Vagina (tissue), 2 donors: ENCODE measurements around the gene NOTCH1. TPM values are rescaled to one million over a fixed set of nuclear protein-coding genes. Genes with fewer than 3 reads are reported as not detected.

ENCODE experiments used
- DNase-seq, 2 donors: peaks; one replicate each; pipeline ENCODE4 v3.0.0-alpha.2; 2017; ENCODE audit errors: extremely low spot score in 2 of 2
- H3K27ac ChIP-seq: fragments of 200-600 bp; sonication (generic); one replicate; pipeline ENCODE4 v1.5.1; 2019
- H3K27me3 ChIP-seq: fragments of 200-600 bp; sonication (generic); one replicate; pipeline ENCODE4 v1.5.1; 2019
- H3K36me3 ChIP-seq, 2 donors: fragments of 200-600 bp; sonication (generic); one replicate each; pipeline ENCODE4 v1.5.1; 2017 to 2019
- H3K4me1 ChIP-seq: fragments of 200-600 bp; sonication (generic); one replicate; pipeline ENCODE4 v1.5.1; 2019
- H3K4me3 ChIP-seq, 2 donors: fragments of 200-600 bp; sonication (generic); 1 replicate in 1 of 2; 2 replicates in 1 of 2; pipeline ENCODE4 v1.5.1; 2016 to 2019
- H3K9me3 ChIP-seq: fragments of 200-600 bp; sonication (generic); one replicate; pipeline ENCODE4 v1.5.1; 2019
- POLR2A ChIP-seq, 2 donors: fragments of 450-650 bp; IDR thresholded peaks; one replicate each; pipeline ENCODE4 v1.6.1; 2017; ENCODE audit warnings: antibody characterized with exemption in 2 of 2, mild to moderate bottlenecking in 2 of 2, moderate library complexity in 2 of 2
- POLR2AphosphoS5 ChIP-seq, 2 donors: sonication (generic); formaldehyde crosslinking; IDR thresholded peaks; one replicate each; pipeline ENCODE4 v1.9.0; 2017; ENCODE audit warnings: antibody characterized with exemption in 2 of 2, mild to moderate bottlenecking in 2 of 2, low read depth in 1 of 2; ENCODE audit not compliant: insufficient read depth in 1 of 2
- intact Hi-C: fragments of 100-400 bp; cut with DNase I; formaldehyde crosslinking; loops from one replicate; pipeline ENCODE4 v1.15.1; 2023
- total RNA-seq: library from RNA; depleted of rRNA; stranded (reverse); fragments of >200 nt; gene quantifications from one replicate; pipeline ENCODE4 v1.2.3, GENCODE V29; 2016
- TF ChIP-seq, protein P1 (sequence below), 3 experiments: fragments of 450-650 bp in 2 of 3; fragments of 200-600 bp in 1 of 3; sonication (generic) in 1 of 3; IDR thresholded peaks; one replicate each; pipeline ENCODE4 v1.5.1; 2017 to 2019; ENCODE audit warnings: antibody characterized with exemption in 3 of 3, mild to moderate bottlenecking in 2 of 3, moderate library complexity in 2 of 3

Gene NOTCH1
- total RNA-seq, 1 donor from 2014 or later = 67.0 TPM

DNA sequence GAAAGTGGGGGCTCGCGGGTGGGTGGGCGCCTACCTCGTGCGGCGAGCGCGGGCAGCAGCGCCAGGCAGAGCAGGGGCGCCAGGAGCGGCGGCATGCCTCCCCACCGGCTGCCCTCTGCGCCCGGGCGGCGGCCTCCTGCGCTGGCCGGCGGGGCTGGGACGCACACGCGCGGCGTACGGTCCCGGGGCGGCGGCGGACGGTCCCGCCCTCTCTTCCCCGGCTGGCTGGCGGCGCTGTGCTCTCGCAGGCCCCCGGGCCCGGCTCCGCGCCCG, 220 bp downstream of the NOTCH1 start:
- H3K27me3 ChIP-seq = no peaks in the 10 kb centered on the region
- TF ChIP-seq POLR2AphosphoS5 (IDR thresholded peaks at IDR 0.05; ENCODE audit: insufficient read depth in 1 of 2, low read depth in 1 of 2) (no peak), POLR2A (IDR thresholded peaks at IDR 0.05) (peak in 1 of 2 donors; percentile 9)
- TF ChIP-seq, protein P1, sequence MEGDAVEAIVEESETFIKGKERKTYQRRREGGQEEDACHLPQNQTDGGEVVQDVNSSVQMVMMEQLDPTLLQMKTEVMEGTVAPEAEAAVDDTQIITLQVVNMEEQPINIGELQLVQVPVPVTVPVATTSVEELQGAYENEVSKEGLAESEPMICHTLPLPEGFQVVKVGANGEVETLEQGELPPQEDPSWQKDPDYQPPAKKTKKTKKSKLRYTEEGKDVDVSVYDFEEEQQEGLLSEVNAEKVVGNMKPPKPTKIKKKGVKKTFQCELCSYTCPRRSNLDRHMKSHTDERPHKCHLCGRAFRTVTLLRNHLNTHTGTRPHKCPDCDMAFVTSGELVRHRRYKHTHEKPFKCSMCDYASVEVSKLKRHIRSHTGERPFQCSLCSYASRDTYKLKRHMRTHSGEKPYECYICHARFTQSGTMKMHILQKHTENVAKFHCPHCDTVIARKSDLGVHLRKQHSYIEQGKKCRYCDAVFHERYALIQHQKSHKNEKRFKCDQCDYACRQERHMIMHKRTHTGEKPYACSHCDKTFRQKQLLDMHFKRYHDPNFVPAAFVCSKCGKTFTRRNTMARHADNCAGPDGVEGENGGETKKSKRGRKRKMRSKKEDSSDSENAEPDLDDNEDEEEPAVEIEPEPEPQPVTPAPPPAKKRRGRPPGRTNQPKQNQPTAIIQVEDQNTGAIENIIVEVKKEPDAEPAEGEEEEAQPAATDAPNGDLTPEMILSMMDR (IDR thresholded peaks at IDR 0.05) = no peak
- intact Hi-C loops = loop anchor here (10.0 kb wide), 1 partner anchor 51 kb away; no protein-coding TSS in a partner anchor
- H3K36me3 ChIP-seq = peaks cover 0 to 9% of the 10 kb centered on the region in 2 donors
- peaks cover 81% of the 10 kb centered on the region for H3K4me1 ChIP-seq
- peak overlapping the region; percentile 96 for H3K27ac ChIP-seq
- H3K4me3 ChIP-seq = peak overlapping the region; percentile 73 to 99
- DNase-seq = no peak
- no peaks in the 10 kb centered on the region for H3K9me3 ChIP-seq

DNA sequence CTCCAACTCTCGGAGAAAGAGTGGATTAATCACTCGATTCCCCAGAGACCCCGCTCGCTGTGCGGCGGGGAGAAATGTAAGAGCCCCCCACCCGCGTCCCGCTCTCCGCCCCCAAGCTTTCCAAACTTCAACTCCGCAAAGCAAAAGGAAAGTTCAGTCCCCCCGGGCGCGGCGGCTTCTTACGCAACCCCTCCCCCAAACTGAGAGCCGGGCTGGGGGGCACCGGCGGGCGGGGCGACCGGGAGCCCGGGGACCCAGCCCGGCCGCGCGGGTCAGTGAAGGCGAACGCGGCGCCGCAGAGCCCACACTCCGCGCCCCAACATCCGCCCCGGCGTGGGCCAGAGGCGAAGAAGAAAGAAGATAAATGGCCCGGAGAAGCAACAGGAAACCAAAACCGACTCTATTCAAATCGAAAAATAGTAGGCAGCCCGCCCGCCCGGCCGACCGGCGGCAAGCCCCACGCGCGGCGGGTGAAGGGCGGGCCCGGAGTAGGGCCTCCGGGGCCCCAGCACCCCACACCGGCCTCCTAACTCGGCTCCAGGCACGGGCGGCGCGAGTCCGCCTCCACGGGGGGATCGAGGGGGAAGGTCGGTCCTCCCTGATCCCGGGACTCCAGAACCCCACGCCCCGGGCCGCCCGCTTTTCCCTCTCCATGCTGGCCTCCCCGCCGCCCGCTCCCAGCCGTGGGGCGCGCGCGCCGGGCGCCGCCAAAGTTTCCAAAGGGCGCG, 720 bp downstream of the NOTCH1 start:
- H3K4me1 ChIP-seq = peaks cover 81% of the 10 kb centered on the region
- DNase-seq = no peak
- peak overlapping the region; percentile 73 to 99 for H3K4me3 ChIP-seq
- H3K27ac ChIP-seq = peak overlapping the region; percentile 96
- TF ChIP-seq POLR2AphosphoS5 (IDR thresholded peaks at IDR 0.05; ENCODE audit: insufficient read depth in 1 of 2, low read depth in 1 of 2) (no peak), POLR2A (IDR thresholded peaks at IDR 0.05) (no peak)
- TF ChIP-seq, protein P1 (IDR thresholded peaks at IDR 0.05) = no peak
- H3K27me3 ChIP-seq = no peaks in the 10 kb centered on the region
- intact Hi-C loops = loop anchor here (10.0 kb wide), 1 partner anchor 50 kb away; no protein-coding TSS in a partner anchor
- H3K36me3 ChIP-seq = peaks cover 0 to 9% of the 10 kb centered on the region in 2 donors
- no peaks in the 10 kb centered on the region for H3K9me3 ChIP-seq

DNA sequence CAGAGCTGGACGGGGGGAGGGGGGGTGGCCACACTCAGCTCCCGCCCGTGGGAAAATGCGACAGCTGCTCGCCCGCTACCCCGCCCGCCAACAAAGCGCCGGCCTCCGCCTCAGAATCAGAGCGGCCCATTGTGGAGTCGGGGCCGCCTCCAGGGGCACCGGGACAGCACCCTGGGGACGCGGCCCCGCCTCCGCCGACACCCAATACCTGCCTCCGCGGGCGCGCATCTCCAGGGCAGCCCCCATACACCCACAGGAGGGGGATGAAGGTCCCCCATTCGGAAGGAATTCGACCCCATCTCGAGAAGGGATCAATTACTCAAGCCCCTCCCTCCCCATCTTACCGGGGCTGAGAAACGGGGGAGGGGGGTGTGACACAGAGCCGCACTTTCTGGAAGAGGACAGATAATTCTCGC, 1.3 kb downstream of the NOTCH1 start:
- intact Hi-C loops = loop anchor here (10.0 kb wide), 1 partner anchor 50 kb away; no protein-coding TSS in a partner anchor
- Histone ChIP-seq H3K4me1 (peaks cover 82% of the 10 kb centered on the region), H3K36me3 (peaks cover 0 to 9% of the 10 kb centered on the region in 2 donors), H3K27ac (peak overlapping the region; percentile 96), H3K4me3 (peak overlapping the region; percentile 73 to 99), H3K27me3 (no peaks in the 10 kb centered on the region), H3K9me3 (no peaks in the 10 kb centered on the region)
- no peak for DNase-seq
- TF ChIP-seq POLR2A (IDR thresholded peaks at IDR 0.05) (no peak), POLR2AphosphoS5 (IDR thresholded peaks at IDR 0.05; ENCODE audit: insufficient read depth in 1 of 2, low read depth in 1 of 2) (peak in 1 of 2 donors; percentile 52)
- TF ChIP-seq, protein P1 (IDR thresholded peaks at IDR 0.05) = no peak

DNA sequence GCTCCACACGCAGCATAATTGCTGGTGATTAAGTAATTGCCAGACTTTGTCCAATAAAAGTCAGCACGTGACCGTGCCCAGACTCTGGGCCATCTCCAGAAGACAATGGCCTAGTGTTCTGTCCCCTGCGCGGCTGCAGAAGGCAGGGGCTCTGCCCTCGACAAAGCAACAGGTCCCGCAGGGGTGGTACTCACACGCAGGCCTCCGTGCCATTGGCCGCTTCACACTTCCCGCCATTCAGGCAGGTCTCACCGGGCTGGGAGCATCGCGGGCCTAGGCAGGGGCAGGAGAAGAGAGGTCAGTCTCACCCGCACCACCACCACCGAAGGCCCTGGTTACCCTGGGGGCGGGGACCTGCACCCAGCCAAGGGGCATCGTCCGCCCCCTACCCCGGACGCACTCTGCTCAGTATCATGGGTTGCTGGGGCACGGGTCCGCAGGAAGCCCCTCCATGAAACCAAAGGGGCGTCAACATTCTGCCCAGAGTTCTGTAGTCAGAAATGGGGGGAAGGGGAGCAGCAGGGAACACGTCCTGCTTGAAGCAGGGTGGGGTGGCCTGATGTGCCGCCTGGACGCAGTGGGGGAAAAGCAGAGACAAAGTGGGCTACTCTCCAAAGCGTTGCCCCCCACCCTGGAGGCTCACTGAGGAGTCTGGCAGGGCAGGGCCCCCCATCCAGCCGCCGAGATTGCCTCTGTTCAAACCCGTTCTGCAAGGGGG, 1.9 kb downstream of the NOTCH1 start:
- Histone ChIP-seq H3K27ac (peak overlapping the region; percentile 96), H3K36me3 (peaks cover 0 to 9% of the 10 kb centered on the region in 2 donors), H3K4me3 (peak overlapping the region; percentile 73 to 99), H3K9me3 (no peaks in the 10 kb centered on the region), H3K4me1 (peaks cover 84% of the 10 kb centered on the region), H3K27me3 (no peaks in the 10 kb centered on the region)
- TF ChIP-seq POLR2AphosphoS5 (IDR thresholded peaks at IDR 0.05; ENCODE audit: insufficient read depth in 1 of 2, low read depth in 1 of 2) (no peak), POLR2A (IDR thresholded peaks at IDR 0.05) (no peak)
- TF ChIP-seq, protein P1 (IDR thresholded peaks at IDR 0.05) = no peak
- DNase-seq = no peak
- intact Hi-C loops = loop anchor here (10.0 kb wide), 1 partner anchor 49 kb away; no protein-coding TSS in a partner anchor
